Measurements from ENCODE around the gene OLFM3.

Gene OLFM3

GRCh38 chr1:101996825-101997465, at the start of gene OLFM3:
Gene OLFM3, minus strand, starts transcription at chr1:101996926.
- no peaks in the 10 kb centered on the region for H3K36me3 ChIP-seq (ENCODE audit: control insufficient read depth in 1 of 2, insufficient read depth in 2 of 2, low read length in 2 of 2)

GRCh38 chr1:102045752-102046151, 49.0 kb upstream of the OLFM3 start:
- Histone ChIP-seq H3K4me1 (ENCODE audit: control insufficient read depth in 1 of 2, insufficient read depth in 2 of 2, low read length in 2 of 2) (peaks cover 0 to 6% of the 10 kb centered on the region in 2 donors), H3K27ac (ENCODE audit: low read depth, low read length) (no peak overlapping the region), H3K9me3 (ENCODE audit: control insufficient read depth in 1 of 2, low read length in 2 of 2) (peaks cover 0 to 8% of the 10 kb centered on the region in 2 donors), H3K9ac (ENCODE audit: low read depth in 1 of 2, low read length in 2 of 2) (no peak overlapping the region), H3K36me3 (ENCODE audit: control insufficient read depth in 1 of 2, insufficient read depth in 2 of 2, low read length in 2 of 2) (no peaks in the 10 kb centered on the region), H3K4me3 (ENCODE audit: low read depth in 1 of 2, low read length in 2 of 2) (peak overlapping the region in 1 of 2 donors; percentile 28), H3K27me3 (ENCODE audit: control insufficient read depth in 1 of 2, insufficient read depth in 2 of 2, low read length in 2 of 2) (no peaks in the 10 kb centered on the region)

More at GRCh38 chr1:101996825-101997465, at the start of gene OLFM3:
- H3K4me3 ChIP-seq (ENCODE audit: low read depth in 1 of 2, low read length in 2 of 2) = no peak within 1 kb of the TSS
- no peak within 1 kb of the TSS for H3K27ac ChIP-seq (ENCODE audit: low read depth, low read length)
- no peak within 1 kb of the TSS for H3K9ac ChIP-seq (ENCODE audit: low read depth in 1 of 2, low read length in 2 of 2)
- no peaks in the 10 kb centered on the region for H3K4me1 ChIP-seq (ENCODE audit: control insufficient read depth in 1 of 2, insufficient read depth in 2 of 2, low read length in 2 of 2)
- H3K27me3 ChIP-seq (ENCODE audit: control insufficient read depth in 1 of 2, insufficient read depth in 2 of 2, low read length in 2 of 2) = peaks cover 3 to 13% of the 10 kb centered on the region in 2 donors
- H3K9me3 ChIP-seq (ENCODE audit: control insufficient read depth in 1 of 2, low read length in 2 of 2) = no peaks in the 10 kb centered on the region

- Histone ChIP-seq H3K9ac (ENCODE audit: low read depth in 1 of 2, low read length in 2 of 2) (no peak overlapping the region), H3K27ac (ENCODE audit: low read depth, low read length) (no peak overlapping the region), H3K9me3 (ENCODE audit: control insufficient read depth in 1 of 2, low read length in 2 of 2) (no peaks in the 10 kb centered on the region), H3K36me3 (ENCODE audit: control insufficient read depth in 1 of 2, insufficient read depth in 2 of 2, low read length in 2 of 2) (no peaks in the 10 kb centered on the region), H3K27me3 (ENCODE audit: control insufficient read depth in 1 of 2, insufficient read depth in 2 of 2, low read length in 2 of 2) (no peaks in the 10 kb centered on the region), H3K4me3 (ENCODE audit: low read depth in 1 of 2, low read length in 2 of 2) (no peak overlapping the region), H3K4me1 (ENCODE audit: control insufficient read depth in 1 of 2, insufficient read depth in 2 of 2, low read length in 2 of 2) (no peaks in the 10 kb centered on the region)
Observed at GRCh38 chr1:102032534-102032933, 35.8 kb upstream of the OLFM3 start.

- Histone ChIP-seq H3K9me3 (ENCODE audit: control insufficient read depth in 1 of 2, low read length in 2 of 2) (no peaks in the 10 kb centered on the region), H3K4me3 (ENCODE audit: low read depth in 1 of 2, low read length in 2 of 2) (no peak overlapping the region), H3K9ac (ENCODE audit: low read depth in 1 of 2, low read length in 2 of 2) (no peak overlapping the region), H3K36me3 (ENCODE audit: control insufficient read depth in 1 of 2, insufficient read depth in 2 of 2, low read length in 2 of 2) (no peaks in the 10 kb centered on the region), H3K4me1 (ENCODE audit: control insufficient read depth in 1 of 2, insufficient read depth in 2 of 2, low read length in 2 of 2) (no peaks in the 10 kb centered on the region), H3K27me3 (ENCODE audit: control insufficient read depth in 1 of 2, insufficient read depth in 2 of 2, low read length in 2 of 2) (no peaks in the 10 kb centered on the region), H3K27ac (ENCODE audit: low read depth, low read length) (no peak overlapping the region)
Observed at GRCh38 chr1:102019530-102019929, 22.8 kb upstream of the OLFM3 start.

- H3K4me3 ChIP-seq (ENCODE audit: low read depth in 1 of 2, low read length in 2 of 2) = no peak overlapping the region
- H3K9me3 ChIP-seq (ENCODE audit: control insufficient read depth in 1 of 2, low read length in 2 of 2) = no peaks in the 10 kb centered on the region
- H3K4me1 ChIP-seq (ENCODE audit: control insufficient read depth in 1 of 2, insufficient read depth in 2 of 2, low read length in 2 of 2) = no peaks in the 10 kb centered on the region
Observed at GRCh38 chr1:102015728-102016127, 19.0 kb upstream of the OLFM3 start.

GRCh38 chr1:102002057-102002456, 5.3 kb upstream of the OLFM3 start:
- H3K27ac ChIP-seq (ENCODE audit: low read depth, low read length) = no peak overlapping the region
- H3K4me3 ChIP-seq (ENCODE audit: low read depth in 1 of 2, low read length in 2 of 2) = no peak overlapping the region
- H3K27me3 ChIP-seq (ENCODE audit: control insufficient read depth in 1 of 2, insufficient read depth in 2 of 2, low read length in 2 of 2) = peaks cover 2 to 3% of the 10 kb centered on the region in 2 donors
- no peak overlapping the region for H3K9ac ChIP-seq (ENCODE audit: low read depth in 1 of 2, low read length in 2 of 2)
- no peaks in the 10 kb centered on the region for H3K4me1 ChIP-seq (ENCODE audit: control insufficient read depth in 1 of 2, insufficient read depth in 2 of 2, low read length in 2 of 2)
- no peaks in the 10 kb centered on the region for H3K36me3 ChIP-seq (ENCODE audit: control insufficient read depth in 1 of 2, insufficient read depth in 2 of 2, low read length in 2 of 2)
- no peaks in the 10 kb centered on the region for H3K9me3 ChIP-seq (ENCODE audit: control insufficient read depth in 1 of 2, low read length in 2 of 2)

More at GRCh38 chr1:102015728-102016127, 19.0 kb upstream of the OLFM3 start:
- H3K27ac ChIP-seq (ENCODE audit: low read depth, low read length) = no peak overlapping the region
- no peak overlapping the region for H3K9ac ChIP-seq (ENCODE audit: low read depth in 1 of 2, low read length in 2 of 2)
- H3K27me3 ChIP-seq (ENCODE audit: control insufficient read depth in 1 of 2, insufficient read depth in 2 of 2, low read length in 2 of 2) = no peaks in the 10 kb centered on the region
- H3K36me3 ChIP-seq (ENCODE audit: control insufficient read depth in 1 of 2, insufficient read depth in 2 of 2, low read length in 2 of 2) = no peaks in the 10 kb centered on the region

- Histone ChIP-seq H3K27me3 (ENCODE audit: control insufficient read depth in 1 of 2, insufficient read depth in 2 of 2, low read length in 2 of 2) (peaks cover 3 to 13% of the 10 kb centered on the region in 2 donors), H3K4me3 (ENCODE audit: low read depth in 1 of 2, low read length in 2 of 2) (no peak overlapping the region), H3K36me3 (ENCODE audit: control insufficient read depth in 1 of 2, insufficient read depth in 2 of 2, low read length in 2 of 2) (no peaks in the 10 kb centered on the region), H3K9me3 (ENCODE audit: control insufficient read depth in 1 of 2, low read length in 2 of 2) (no peaks in the 10 kb centered on the region), H3K9ac (ENCODE audit: low read depth in 1 of 2, low read length in 2 of 2) (no peak overlapping the region), H3K4me1 (ENCODE audit: control insufficient read depth in 1 of 2, insufficient read depth in 2 of 2, low read length in 2 of 2) (no peaks in the 10 kb centered on the region), H3K27ac (ENCODE audit: low read depth, low read length) (no peak overlapping the region)
Observed at GRCh38 chr1:101995984-101996745, 561 bp downstream of the OLFM3 start.

GRCh38 chr1:101993710-101994109, 3.0 kb downstream of the OLFM3 start:
- no peaks in the 10 kb centered on the region for H3K9me3 ChIP-seq (ENCODE audit: control insufficient read depth in 1 of 2, low read length in 2 of 2)
- peaks cover 3 to 13% of the 10 kb centered on the region in 2 donors for H3K27me3 ChIP-seq (ENCODE audit: control insufficient read depth in 1 of 2, insufficient read depth in 2 of 2, low read length in 2 of 2)
- no peaks in the 10 kb centered on the region for H3K36me3 ChIP-seq (ENCODE audit: control insufficient read depth in 1 of 2, insufficient read depth in 2 of 2, low read length in 2 of 2)
- no peak overlapping the region for H3K27ac ChIP-seq (ENCODE audit: low read depth, low read length)
- no peak overlapping the region for H3K9ac ChIP-seq (ENCODE audit: low read depth in 1 of 2, low read length in 2 of 2)
- H3K4me3 ChIP-seq (ENCODE audit: low read depth in 1 of 2, low read length in 2 of 2) = no peak overlapping the region
- no peaks in the 10 kb centered on the region for H3K4me1 ChIP-seq (ENCODE audit: control insufficient read depth in 1 of 2, insufficient read depth in 2 of 2, low read length in 2 of 2)

- H3K27me3 ChIP-seq (ENCODE audit: control insufficient read depth in 1 of 2, insufficient read depth in 2 of 2, low read length in 2 of 2) = peaks cover 3 to 13% of the 10 kb centered on the region in 2 donors
- no peak overlapping the region for H3K9ac ChIP-seq (ENCODE audit: low read depth in 1 of 2, low read length in 2 of 2)
- no peak overlapping the region for H3K27ac ChIP-seq (ENCODE audit: low read depth, low read length)
- H3K9me3 ChIP-seq (ENCODE audit: control insufficient read depth in 1 of 2, low read length in 2 of 2) = no peaks in the 10 kb centered on the region
- H3K4me1 ChIP-seq (ENCODE audit: control insufficient read depth in 1 of 2, insufficient read depth in 2 of 2, low read length in 2 of 2) = no peaks in the 10 kb centered on the region
- no peak overlapping the region for H3K4me3 ChIP-seq (ENCODE audit: low read depth in 1 of 2, low read length in 2 of 2)
- no peaks in the 10 kb centered on the region for H3K36me3 ChIP-seq (ENCODE audit: control insufficient read depth in 1 of 2, insufficient read depth in 2 of 2, low read length in 2 of 2)
Observed at GRCh38 chr1:101992821-101993575, 3.7 kb downstream of the OLFM3 start.

GRCh38 chr1:101980974-101981373, 15.8 kb downstream of the OLFM3 start:
- H3K9ac ChIP-seq (ENCODE audit: low read depth in 1 of 2, low read length in 2 of 2) = no peak overlapping the region
- no peaks in the 10 kb centered on the region for H3K36me3 ChIP-seq (ENCODE audit: control insufficient read depth in 1 of 2, insufficient read depth in 2 of 2, low read length in 2 of 2)
- H3K9me3 ChIP-seq (ENCODE audit: control insufficient read depth in 1 of 2, low read length in 2 of 2) = no peaks in the 10 kb centered on the region
- no peak overlapping the region for H3K27ac ChIP-seq (ENCODE audit: low read depth, low read length)
- no peak overlapping the region for H3K4me3 ChIP-seq (ENCODE audit: low read depth in 1 of 2, low read length in 2 of 2)
- H3K4me1 ChIP-seq (ENCODE audit: control insufficient read depth in 1 of 2, insufficient read depth in 2 of 2, low read length in 2 of 2) = no peaks in the 10 kb centered on the region
- H3K27me3 ChIP-seq (ENCODE audit: control insufficient read depth in 1 of 2, insufficient read depth in 2 of 2, low read length in 2 of 2) = no peaks in the 10 kb centered on the region

All from duodenal mucosa (tissue), 2 donors.